ENCODE results near the gene GPR173.

DNA sequence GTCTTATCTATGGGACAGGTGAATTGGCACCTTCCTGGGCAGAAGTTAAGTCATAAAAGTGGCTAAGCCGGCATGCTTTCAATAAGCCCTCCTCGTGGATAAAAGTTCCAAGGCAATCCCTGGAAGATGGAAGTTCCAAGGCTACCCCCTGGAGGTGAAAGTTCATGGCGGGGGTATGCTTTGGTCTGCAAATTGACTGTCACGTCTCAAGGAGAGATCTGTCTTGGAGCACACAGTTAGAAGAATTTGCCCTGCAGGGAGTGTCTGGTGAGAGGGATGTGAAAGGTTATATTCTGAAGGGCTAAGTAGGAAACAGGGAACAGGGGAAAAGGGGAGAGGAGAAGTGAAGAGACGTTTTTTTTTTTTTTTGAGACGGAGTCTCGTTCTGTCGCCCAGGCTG lies 26.2 kb upstream of the GPR173 start:
- TF ChIP-seq ZNF555 (tag by site-specific recombination; conservative IDR thresholded peaks at IDR 0.05) (no peak), SALL2 (tag by site-specific recombination; IDR thresholded peaks at IDR 0.05; ENCODE audit: borderline replicate concordance) (no peak), ZNF335 (tag by site-specific recombination; conservative IDR thresholded peaks at IDR 0.05) (no peak), SETDB1 (IDR thresholded peaks at IDR 0.05; ENCODE audit: insufficient read length, low read length) (no peak), ZNF423 (tag by site-specific recombination; IDR thresholded peaks at IDR 0.05) (no peak), ZNF302 (tag by site-specific recombination; IDR thresholded peaks at IDR 0.05; ENCODE audit: low read depth) (no peak), ZBTB7A (tag by site-specific recombination; IDR thresholded peaks at IDR 0.05; ENCODE audit: low read depth) (no peak)
- TF ChIP-seq, protein P1, sequence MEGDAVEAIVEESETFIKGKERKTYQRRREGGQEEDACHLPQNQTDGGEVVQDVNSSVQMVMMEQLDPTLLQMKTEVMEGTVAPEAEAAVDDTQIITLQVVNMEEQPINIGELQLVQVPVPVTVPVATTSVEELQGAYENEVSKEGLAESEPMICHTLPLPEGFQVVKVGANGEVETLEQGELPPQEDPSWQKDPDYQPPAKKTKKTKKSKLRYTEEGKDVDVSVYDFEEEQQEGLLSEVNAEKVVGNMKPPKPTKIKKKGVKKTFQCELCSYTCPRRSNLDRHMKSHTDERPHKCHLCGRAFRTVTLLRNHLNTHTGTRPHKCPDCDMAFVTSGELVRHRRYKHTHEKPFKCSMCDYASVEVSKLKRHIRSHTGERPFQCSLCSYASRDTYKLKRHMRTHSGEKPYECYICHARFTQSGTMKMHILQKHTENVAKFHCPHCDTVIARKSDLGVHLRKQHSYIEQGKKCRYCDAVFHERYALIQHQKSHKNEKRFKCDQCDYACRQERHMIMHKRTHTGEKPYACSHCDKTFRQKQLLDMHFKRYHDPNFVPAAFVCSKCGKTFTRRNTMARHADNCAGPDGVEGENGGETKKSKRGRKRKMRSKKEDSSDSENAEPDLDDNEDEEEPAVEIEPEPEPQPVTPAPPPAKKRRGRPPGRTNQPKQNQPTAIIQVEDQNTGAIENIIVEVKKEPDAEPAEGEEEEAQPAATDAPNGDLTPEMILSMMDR (tag by site-specific recombination; IDR thresholded peaks at IDR 0.05): no peak
- TF ChIP-seq, protein P2, sequence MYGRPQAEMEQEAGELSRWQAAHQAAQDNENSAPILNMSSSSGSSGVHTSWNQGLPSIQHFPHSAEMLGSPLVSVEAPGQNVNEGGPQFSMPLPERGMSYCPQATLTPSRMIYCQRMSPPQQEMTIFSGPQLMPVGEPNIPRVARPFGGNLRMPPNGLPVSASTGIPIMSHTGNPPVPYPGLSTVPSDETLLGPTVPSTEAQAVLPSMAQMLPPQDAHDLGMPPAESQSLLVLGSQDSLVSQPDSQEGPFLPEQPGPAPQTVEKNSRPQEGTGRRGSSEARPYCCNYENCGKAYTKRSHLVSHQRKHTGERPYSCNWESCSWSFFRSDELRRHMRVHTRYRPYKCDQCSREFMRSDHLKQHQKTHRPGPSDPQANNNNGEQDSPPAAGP (tag by site-specific recombination; IDR thresholded peaks at IDR 0.05): no peak
- TF ChIP-seq, protein P3, sequence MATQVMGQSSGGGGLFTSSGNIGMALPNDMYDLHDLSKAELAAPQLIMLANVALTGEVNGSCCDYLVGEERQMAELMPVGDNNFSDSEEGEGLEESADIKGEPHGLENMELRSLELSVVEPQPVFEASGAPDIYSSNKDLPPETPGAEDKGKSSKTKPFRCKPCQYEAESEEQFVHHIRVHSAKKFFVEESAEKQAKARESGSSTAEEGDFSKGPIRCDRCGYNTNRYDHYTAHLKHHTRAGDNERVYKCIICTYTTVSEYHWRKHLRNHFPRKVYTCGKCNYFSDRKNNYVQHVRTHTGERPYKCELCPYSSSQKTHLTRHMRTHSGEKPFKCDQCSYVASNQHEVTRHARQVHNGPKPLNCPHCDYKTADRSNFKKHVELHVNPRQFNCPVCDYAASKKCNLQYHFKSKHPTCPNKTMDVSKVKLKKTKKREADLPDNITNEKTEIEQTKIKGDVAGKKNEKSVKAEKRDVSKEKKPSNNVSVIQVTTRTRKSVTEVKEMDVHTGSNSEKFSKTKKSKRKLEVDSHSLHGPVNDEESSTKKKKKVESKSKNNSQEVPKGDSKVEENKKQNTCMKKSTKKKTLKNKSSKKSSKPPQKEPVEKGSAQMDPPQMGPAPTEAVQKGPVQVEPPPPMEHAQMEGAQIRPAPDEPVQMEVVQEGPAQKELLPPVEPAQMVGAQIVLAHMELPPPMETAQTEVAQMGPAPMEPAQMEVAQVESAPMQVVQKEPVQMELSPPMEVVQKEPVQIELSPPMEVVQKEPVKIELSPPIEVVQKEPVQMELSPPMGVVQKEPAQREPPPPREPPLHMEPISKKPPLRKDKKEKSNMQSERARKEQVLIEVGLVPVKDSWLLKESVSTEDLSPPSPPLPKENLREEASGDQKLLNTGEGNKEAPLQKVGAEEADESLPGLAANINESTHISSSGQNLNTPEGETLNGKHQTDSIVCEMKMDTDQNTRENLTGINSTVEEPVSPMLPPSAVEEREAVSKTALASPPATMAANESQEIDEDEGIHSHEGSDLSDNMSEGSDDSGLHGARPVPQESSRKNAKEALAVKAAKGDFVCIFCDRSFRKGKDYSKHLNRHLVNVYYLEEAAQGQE (tag by site-specific recombination; IDR thresholded peaks at IDR 0.05): no peak
- TF ChIP-seq, protein P4, sequence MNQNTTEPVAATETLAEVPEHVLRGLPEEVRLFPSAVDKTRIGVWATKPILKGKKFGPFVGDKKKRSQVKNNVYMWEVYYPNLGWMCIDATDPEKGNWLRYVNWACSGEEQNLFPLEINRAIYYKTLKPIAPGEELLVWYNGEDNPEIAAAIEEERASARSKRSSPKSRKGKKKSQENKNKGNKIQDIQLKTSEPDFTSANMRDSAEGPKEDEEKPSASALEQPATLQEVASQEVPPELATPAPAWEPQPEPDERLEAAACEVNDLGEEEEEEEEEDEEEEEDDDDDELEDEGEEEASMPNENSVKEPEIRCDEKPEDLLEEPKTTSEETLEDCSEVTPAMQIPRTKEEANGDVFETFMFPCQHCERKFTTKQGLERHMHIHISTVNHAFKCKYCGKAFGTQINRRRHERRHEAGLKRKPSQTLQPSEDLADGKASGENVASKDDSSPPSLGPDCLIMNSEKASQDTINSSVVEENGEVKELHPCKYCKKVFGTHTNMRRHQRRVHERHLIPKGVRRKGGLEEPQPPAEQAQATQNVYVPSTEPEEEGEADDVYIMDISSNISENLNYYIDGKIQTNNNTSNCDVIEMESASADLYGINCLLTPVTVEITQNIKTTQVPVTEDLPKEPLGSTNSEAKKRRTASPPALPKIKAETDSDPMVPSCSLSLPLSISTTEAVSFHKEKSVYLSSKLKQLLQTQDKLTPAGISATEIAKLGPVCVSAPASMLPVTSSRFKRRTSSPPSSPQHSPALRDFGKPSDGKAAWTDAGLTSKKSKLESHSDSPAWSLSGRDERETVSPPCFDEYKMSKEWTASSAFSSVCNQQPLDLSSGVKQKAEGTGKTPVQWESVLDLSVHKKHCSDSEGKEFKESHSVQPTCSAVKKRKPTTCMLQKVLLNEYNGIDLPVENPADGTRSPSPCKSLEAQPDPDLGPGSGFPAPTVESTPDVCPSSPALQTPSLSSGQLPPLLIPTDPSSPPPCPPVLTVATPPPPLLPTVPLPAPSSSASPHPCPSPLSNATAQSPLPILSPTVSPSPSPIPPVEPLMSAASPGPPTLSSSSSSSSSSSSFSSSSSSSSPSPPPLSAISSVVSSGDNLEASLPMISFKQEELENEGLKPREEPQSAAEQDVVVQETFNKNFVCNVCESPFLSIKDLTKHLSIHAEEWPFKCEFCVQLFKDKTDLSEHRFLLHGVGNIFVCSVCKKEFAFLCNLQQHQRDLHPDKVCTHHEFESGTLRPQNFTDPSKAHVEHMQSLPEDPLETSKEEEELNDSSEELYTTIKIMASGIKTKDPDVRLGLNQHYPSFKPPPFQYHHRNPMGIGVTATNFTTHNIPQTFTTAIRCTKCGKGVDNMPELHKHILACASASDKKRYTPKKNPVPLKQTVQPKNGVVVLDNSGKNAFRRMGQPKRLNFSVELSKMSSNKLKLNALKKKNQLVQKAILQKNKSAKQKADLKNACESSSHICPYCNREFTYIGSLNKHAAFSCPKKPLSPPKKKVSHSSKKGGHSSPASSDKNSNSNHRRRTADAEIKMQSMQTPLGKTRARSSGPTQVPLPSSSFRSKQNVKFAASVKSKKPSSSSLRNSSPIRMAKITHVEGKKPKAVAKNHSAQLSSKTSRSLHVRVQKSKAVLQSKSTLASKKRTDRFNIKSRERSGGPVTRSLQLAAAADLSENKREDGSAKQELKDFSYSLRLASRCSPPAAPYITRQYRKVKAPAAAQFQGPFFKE (tag by site-specific recombination; IDR thresholded peaks at IDR 0.05; ENCODE audit: borderline replicate concordance): no peak
- TF ChIP-seq, protein P5, sequence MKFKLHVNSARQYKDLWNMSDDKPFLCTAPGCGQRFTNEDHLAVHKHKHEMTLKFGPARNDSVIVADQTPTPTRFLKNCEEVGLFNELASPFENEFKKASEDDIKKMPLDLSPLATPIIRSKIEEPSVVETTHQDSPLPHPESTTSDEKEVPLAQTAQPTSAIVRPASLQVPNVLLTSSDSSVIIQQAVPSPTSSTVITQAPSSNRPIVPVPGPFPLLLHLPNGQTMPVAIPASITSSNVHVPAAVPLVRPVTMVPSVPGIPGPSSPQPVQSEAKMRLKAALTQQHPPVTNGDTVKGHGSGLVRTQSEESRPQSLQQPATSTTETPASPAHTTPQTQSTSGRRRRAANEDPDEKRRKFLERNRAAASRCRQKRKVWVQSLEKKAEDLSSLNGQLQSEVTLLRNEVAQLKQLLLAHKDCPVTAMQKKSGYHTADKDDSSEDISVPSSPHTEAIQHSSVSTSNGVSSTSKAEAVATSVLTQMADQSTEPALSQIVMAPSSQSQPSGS (tag by site-specific recombination; IDR thresholded peaks at IDR 0.05; ENCODE audit: low read depth): no peak
